ENCODE measurements around the gene CPLX4.
"Not testable (repeated sequence)": the region's sequence is repeated elsewhere in the genome, so short reads cannot be mapped to it uniquely, and the experiment has no call there.

The CPLX4 gene

DNA sequence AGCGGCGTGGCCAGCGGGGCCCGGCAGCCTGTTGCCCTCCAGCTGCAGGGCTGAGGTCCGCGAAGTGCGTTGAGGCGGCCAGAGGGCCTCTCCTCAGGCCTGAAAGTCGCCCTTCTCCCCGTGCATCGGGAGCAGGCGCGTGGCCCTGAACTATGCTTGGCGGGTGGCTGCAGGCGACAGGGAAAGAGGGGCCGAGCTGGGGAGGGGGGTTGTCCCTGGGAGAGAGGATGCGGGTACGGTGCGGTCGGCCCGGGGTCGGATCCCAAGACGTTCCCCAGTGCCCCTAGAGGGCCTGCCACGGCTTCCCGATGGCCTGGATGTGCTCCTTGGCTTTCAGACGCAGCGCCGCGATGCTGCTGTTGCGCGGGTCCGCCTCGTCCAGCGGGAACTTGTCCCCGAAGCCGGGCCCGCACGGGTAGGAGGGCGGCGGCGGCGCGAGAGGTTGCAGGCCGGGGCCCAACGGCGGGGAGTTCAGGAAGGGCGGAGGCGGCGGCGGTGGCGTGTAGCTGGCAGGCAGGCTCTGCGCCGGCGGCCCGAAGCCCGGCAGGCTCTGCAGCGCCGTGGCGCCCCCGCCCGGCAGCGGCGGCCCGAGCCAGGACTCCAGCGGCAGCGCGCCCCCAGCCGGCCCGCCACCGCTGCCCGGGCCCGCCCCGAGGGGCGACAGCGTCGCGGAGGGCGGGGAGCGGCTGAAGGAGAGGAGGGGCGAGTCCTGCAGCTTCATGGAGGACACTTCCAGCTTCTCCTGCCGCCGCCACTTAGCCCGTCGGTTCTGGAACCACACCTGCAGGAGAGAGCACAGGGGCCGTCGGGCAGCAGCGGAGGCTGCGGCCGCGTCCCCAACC is 49.5 kb downstream of the CPLX4 start:
- DNase-seq, result peak; percentile 69

DNA sequence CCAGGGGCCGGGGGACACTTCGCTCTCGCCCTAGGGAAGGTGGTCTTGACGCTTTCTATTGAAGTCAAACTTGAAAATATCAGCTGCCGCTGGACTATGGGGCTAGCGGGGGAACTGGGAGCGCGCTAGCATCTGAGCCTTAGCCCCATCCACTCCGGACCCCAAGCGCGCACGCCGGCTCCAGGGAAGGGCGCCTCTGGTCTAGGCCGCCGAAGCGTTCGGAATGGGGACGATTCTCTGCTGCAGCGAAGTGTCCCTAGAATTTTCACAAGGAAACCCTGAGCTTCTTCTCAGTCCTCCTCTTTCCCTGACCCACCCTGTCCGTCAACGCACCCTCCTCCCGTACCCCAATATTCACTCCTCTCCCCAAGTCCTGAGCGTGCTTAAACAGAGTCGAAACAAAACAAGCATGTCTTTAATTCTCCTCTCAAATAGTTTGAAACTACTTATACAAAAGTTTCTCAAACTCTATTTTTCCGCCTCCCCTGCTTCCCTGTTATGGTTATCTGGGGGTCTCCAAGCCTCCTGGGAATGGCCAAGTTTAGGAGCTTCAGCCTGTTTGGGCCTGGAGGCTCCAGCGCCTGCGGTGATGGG is 50.2 kb downstream of the CPLX4 start:
- no peak for DNase-seq

DNA sequence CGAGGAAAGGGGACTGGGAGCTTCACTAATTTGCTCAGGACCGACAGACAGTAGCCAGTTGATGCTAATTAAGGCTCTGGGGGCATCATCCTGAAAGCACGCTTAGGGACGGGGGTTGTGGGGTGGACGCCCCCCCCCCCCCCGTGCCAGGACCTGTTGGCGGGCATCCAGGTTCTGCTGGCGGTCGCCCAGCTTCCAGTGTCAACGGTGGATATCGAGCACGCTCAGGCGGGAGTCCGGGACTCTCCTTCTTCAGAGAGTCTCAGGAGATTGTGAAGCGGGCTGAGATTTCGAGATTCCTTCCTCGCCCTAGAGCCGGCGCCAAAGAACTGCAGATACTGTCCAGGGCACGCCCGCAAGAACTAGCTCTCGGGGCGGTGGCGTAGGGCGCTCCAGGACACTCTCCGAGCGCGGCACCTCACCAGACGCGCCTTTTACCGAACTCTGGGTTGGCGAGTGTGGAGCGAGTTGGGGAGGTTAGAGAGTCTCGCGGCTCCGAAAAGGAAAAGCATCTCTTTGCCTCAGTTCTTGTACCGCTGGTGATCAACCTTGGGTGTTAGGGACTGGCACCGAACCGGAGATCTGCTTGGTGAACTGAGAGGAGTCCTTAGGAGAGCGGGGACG is 50.8 kb downstream of the CPLX4 start:
- DNase-seq, result no peak

DNA sequence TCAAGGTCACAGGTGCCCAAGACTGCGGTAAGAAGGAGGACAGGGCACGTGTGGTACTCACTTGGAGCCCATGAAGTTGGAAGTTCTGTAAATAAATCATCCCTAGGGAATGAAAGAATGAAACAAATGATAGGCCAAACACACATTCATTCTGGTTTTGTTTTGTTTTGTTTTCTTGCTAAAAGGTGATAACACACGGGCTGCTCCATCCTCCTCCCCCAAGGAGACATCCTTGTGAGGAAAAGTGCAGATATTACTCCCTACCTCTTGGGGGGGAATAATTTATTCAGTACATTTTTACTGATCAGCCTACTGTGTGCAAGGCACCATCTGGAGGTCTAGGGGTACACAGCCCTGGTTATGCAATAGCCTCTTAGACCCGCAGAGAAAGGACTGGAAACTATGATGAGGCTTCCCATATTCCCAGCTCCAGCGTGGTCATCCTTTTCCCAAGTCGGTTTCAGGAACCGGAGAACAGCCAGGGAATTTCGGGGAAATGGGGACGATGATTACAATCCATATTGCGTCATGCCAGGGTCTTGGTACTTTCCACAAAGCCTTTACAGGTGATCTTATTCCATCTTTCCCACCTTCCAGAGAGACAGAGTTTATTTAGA is 51.5 kb downstream of the CPLX4 start:
- DNase-seq, result no peak

DNA sequence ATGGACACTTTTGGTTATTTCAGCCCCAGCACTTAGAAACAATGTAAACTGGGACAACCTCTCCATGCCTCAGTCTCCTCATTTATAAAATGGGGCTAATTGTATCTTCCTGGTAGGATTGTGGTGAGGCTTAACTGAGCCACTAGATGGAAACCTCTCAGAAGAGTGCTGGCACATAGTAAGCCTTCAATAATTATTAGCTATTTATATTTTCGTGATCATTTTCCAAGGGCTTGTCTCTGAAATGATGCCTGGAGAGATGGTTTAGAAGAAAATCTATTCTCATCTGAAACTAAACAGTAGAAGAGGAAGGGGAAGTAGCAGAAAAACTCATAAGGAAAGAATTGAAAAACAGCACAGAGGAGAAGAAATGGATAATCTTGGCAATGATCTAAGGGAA is 52.0 kb downstream of the CPLX4 start:
- no peak for DNase-seq

DNA sequence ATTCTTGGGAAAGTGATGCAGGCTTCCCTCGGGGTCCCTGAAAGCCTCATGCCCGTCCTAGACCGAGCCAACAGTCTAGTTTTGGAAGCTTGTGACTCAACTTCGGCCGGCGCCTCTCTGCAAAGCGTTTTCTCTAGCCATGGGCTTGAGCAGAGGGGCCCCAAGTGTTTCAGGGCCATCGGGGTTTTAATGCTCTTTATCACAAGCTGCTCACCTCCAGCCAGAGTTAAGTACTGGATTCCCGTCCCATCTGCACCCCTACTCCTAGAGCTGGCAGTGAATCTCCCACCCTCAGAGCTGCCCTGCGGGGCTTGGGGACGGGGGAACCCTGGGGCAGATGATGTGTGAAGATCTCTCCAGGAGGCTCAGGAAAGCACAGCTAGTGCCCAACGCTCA is 52.5 kb downstream of the CPLX4 start:
- no peak for DNase-seq

DNA sequence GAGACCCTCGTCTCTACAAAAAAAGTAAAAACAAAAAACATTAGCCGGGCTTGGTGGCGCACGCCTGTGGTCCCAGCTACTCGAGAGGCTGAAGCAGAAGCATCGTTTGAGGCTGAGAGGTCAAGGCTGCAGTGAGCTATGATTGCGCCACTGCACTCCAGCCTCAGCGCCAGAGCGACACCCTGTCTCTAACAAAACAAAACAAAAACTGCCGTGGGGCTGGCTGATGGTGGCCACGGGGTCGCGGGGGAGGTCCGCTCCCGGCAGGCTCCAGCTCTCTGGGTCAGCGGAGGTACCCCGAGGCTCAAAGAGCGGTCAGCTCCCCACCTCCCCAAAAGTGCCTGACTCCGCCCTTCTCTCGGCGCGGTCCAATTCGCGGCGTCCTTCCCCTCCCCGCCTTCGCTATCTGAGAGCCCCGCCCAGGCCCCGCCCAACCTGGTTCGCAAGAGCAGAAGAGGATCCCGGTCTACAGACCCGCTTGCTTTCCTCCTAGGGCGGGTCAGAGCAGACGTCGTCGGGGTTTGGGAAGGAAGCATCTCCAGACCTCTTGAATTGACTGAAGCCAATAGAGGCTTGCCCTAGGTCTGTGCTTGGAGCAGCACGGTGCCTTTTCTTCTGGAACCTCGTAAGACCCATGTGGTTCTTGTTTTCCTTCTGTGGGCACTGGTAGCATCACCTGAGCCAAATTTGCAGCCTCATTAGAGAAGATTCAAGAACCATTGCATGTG is 53.0 kb downstream of the CPLX4 start:
- no peak for DNase-seq

DNA sequence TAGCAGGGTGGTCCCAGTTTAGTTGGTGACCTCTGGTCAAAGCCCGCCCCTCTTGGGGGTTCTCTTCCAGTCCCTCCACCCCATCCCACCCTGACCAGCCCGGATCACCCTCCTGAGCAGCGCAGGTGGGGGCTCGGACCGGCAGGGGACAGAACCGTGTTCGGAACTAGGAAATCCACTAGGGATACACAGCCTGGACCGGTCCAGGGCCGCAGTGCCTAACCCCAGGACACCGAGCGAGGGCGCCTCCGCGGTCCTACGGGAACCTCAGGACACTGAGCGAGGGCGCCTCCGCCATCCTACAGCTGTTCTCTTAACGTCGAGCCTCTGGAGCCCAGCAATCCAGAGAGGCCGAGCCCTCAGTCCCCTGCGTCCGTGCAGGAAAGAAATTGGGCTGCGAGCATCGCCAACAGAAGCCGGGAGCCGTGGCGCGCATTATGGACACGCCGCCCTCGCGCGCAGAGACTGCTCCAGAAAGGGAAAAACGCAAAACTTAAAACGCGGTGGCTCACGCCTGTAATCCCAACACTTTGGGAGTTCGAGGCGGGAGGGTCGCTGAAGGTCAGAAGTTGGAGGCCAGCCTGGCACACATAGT is 53.7 kb downstream of the CPLX4 start:
- no peak for DNase-seq

DNA sequence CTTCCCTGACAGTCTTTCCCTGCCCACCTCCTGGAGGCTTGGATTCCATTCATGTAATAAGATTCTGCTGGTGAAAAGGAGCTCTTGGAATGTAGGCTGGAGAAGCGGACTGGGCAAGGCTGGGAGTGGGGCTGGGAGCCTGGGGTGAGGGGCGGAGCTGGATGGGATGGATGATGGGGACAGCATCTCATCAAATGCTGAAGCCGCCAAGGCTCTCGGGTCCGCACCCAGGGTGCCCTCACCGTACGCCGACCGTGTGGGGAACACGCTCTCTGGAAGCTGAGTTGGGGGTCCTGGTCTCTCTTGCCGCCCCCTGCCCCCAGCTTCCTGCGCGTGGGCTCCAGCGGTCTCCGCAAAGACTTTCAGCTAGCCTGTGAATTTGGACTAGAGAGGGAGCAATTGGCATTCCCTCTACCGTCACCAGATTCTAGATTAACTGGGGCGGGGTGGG is 54.3 kb downstream of the CPLX4 start:
- DNase-seq, result no peak

DNA sequence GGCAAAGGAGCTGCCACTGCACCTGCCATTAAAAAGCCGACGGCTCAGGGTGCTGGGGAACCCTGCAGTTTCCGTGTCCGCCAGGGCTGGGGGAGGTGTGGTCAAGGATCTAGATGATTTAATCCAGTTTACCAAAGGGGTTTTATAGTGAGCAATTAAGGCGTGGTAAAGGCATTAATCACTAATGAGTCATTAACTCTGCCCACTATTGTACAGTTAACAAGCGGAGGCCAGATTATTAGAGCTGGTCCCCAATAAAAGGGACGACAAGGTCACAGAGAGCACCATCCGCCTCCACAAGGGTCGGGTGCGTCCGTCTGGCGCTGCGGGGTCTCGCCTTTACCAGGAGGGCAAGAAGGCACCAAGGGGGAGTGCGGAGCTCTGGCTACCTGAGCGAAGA is 54.8 kb downstream of the CPLX4 start:
- no peak for DNase-seq

DNA sequence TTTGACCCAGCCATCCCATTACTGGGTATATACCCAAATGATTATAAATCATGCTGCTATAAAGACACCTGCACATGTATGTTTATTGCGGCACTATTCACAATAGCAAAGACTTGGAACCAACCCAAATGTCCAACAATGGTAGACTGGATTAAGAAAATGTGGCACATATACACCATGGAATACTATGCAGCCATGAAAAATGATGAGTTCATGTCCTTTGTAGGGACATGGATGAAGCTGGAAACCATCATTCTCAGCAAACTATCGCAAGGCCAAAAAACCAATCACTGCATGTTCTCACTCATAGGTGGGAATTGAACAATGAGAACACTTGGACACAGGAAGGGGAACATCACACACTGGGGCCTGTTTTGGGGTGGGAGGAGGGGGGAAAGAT is 56.2 kb downstream of the CPLX4 start:
- not testable (repeated sequence) for DNase-seq

DNA sequence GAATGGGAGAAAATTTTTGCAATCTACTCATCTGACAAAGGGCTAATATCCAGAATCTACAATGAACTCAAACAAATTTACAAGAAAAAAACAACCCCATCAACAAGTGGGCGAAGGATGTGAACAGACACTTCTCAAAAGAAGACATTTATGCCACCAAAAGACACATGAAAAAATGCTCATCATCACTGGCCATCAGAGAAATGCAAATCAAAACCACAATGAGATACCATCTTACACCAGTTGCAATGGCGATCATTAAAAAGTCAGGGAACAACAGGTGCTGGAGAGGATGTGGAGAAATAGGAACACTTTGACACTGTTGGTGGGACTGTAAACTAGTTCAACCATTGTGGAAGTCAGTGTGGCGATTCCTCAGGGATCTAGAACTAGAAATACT is 56.6 kb downstream of the CPLX4 start:
- DNase-seq, result not testable (repeated sequence)

DNA sequence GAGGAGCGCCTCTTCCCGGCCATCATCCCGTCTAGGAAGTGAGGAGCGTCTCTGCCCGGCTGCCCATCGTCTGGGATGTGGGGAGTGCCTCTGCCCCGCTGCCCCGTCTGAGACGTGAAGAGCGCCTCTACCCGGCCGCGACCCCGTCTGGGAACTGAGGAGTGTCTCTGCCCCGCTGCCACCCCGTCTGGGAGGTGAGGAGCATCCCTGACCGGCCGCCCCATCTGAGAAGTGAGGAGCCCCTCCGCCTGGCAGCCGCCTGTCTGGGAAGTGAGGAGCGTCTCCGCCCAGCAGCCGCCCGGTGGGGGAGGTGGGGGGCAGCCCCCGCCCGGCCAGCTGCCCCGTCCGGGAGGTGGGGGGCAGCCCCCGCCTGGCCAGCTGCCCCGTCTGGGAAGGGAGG is 63.0 kb downstream of the CPLX4 start:
- DNase-seq, result not testable (repeated sequence)

DNA sequence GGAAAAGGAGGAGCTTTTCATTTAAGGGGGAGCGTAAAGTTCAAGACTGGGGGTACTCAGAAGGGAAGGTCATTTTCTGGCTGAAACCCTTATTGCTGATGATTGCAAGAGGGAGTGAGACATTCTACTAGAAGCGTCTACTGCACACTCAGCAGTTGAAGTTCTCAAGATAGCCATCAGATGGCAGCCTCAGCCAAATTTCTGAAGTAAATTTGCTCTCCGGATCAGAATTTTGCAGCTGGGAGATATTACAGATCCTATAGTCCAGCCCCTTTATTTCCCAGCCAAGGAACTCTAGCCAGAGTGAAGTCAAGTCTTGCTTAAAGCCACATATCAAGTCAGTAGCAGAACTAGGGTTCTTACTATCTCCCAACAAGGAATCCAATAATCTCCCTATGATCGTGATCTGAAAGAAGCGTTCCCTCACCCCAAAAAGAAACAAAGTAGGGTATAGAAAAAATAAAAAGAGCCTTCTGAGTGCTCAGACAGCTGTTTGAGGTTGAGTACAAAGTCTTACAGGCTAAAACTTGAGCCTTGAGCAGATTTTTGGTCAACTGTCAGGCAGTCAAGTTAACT is 69.2 kb downstream of the CPLX4 start:
- DNase-seq, result no peak

DNA sequence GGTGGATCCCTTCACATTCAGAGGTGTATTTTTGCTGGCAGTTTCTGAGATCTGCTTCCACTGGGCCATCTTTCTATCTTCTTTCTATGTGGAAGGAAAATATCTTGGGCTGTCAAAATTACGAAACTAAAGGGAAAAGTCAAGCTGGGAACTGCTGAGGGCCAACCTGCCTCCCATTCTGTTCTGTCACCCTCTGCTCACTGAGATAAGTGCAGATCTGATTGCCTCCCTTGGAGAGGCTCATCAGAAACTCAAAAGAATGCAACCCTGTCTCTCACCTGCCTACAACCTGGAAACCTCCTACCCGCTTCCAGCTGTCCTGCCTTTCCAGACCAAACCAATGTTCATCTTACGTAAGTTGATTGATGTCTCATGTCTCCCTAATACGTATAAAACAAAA is 71.7 kb downstream of the CPLX4 start:
- DNase-seq, result no peak

Measured in activated CD8-positive, alpha-beta memory T cell treated with anti-CD3 and anti-CD28 coated beads for 24 hours (primary cell).